ENCODE data around the gene ZNF83. TPM values are rescaled to one million over a fixed set of nuclear protein-coding genes. Genes with fewer than 3 reads are reported as not detected.

The ZNF83 gene
- total RNA-seq, 1 experiment from 2014 or later = 31.6 TPM

DNA sequence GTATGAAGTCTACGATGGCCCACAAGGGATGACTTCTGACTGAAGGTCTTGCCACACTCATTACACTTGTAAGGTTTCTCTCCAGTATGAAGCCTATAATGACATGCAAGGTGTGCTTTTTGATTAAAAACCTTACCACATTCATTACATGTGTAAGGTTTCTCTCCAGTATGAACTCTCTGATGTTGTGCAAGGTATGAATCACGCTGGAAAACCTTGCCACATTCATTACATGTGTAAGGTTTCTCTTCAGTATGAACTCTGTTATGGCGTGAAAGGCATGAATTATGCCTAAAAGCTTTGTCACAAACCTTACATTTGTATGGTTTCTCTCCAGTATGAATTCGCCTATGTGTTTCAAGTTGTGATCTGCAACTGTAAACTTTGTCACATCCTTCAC is 15.0 kb upstream of the ZNF83 start:
- peaks cover 19 to 32% (median 20%) of the 10 kb centered on the region in 3 experiments; a peak in 6 of 7 replicates for H3K36me3 Mint-ChIP-seq (ENCODE audit: insufficient read depth in 1 of 3, low read depth in 3 of 3)

More for the DNA sequence above, 15.0 kb upstream of the ZNF83 start:
- H3K23ac ChIP-seq (ENCODE audit: insufficient read length, low read depth, low read length) = no peak overlapping the region
- H3K79me2 ChIP-seq (ENCODE audit: insufficient read depth, low read length) = no peaks in the 10 kb centered on the region
- H3K9me3 ChIP-seq (ENCODE audit: control insufficient read depth, low read depth, low read length) = no peaks in the 10 kb centered on the region
- H2BK120ac ChIP-seq (ENCODE audit: low read depth, low read length, poor library complexity, severe bottlenecking) = no peak overlapping the region
- Mint-ChIP-seq H3K27ac (no peak overlapping the region), H3K4me3 (no peak overlapping the region), H3K4me1 (no peaks in the 10 kb centered on the region), H3K9me3 (no peaks in the 10 kb centered on the region), H3K27me3 (ENCODE audit: low read depth) (no peaks in the 10 kb centered on the region)
- no peak overlapping the region for H3K18ac ChIP-seq (ENCODE audit: insufficient read length, low read depth, low read length)
- H3K14ac ChIP-seq (ENCODE audit: insufficient read depth, low read length) = no peak overlapping the region
- no peak overlapping the region for H3K4me2 ChIP-seq (ENCODE audit: insufficient read depth, insufficient read length, low read length)
- no peak overlapping the region for H3K4ac ChIP-seq (ENCODE audit: low read depth, low read length)
- no peak overlapping the region for H3K56ac ChIP-seq (ENCODE audit: insufficient read length, low read depth, low read length)
- TF ChIP-seq, protein P1, sequence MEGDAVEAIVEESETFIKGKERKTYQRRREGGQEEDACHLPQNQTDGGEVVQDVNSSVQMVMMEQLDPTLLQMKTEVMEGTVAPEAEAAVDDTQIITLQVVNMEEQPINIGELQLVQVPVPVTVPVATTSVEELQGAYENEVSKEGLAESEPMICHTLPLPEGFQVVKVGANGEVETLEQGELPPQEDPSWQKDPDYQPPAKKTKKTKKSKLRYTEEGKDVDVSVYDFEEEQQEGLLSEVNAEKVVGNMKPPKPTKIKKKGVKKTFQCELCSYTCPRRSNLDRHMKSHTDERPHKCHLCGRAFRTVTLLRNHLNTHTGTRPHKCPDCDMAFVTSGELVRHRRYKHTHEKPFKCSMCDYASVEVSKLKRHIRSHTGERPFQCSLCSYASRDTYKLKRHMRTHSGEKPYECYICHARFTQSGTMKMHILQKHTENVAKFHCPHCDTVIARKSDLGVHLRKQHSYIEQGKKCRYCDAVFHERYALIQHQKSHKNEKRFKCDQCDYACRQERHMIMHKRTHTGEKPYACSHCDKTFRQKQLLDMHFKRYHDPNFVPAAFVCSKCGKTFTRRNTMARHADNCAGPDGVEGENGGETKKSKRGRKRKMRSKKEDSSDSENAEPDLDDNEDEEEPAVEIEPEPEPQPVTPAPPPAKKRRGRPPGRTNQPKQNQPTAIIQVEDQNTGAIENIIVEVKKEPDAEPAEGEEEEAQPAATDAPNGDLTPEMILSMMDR (conservative IDR thresholded peaks at IDR 0.05) = no peak
- no peak overlapping the region for H4K91ac ChIP-seq (ENCODE audit: insufficient read length, low read depth, low read length)
- no peaks in the 10 kb centered on the region for H3K79me1 ChIP-seq (ENCODE audit: insufficient read depth, low read depth, low read length, poor library complexity, severe bottlenecking)
- H3K23me2 ChIP-seq (ENCODE audit: insufficient read length, low read depth, low read length, poor library complexity, severe bottlenecking) = no peaks in the 10 kb centered on the region
- no peak overlapping the region for H2AFZ ChIP-seq (ENCODE audit: low read length)
- H3K27me3 ChIP-seq (ENCODE audit: insufficient read depth, low read length) = no peaks in the 10 kb centered on the region
- no peak overlapping the region for H2AK5ac ChIP-seq (ENCODE audit: insufficient read length, low read length)
- DNase-seq = no peak
- H2BK15ac ChIP-seq (ENCODE audit: low read depth, low read length) = no peak overlapping the region
- no CpG with 5 or more reads among the region's 4 CpGs for WGBS (ENCODE audit: extremely low coverage, insufficient read length, low lambda C conversion rate)
- no peak overlapping the region for H3K9ac ChIP-seq (ENCODE audit: extremely low read depth, insufficient read length, low read length)
- no peak overlapping the region for H3K27ac ChIP-seq (ENCODE audit: insufficient read length, low read depth, low read length)
- H2BK12ac ChIP-seq (ENCODE audit: insufficient read length, low read depth, low read length) = no peak overlapping the region
- H2BK20ac ChIP-seq (ENCODE audit: low read depth, low read length, poor library complexity, severe bottlenecking) = no peak overlapping the region
- no peak overlapping the region for H3T11ph ChIP-seq (ENCODE audit: low read length)
- H2BK5ac ChIP-seq (ENCODE audit: insufficient read length, low read length) = no peak overlapping the region
- H3K4me1 ChIP-seq (ENCODE audit: insufficient read depth, low read length) = no peaks in the 10 kb centered on the region
- no peak overlapping the region for H4K5ac ChIP-seq (ENCODE audit: insufficient read length, low read depth, low read length)
- no peak overlapping the region for H4K8ac ChIP-seq (replicated peaks; ENCODE audit: insufficient read length, low read depth, low read length)
- H4K20me1 ChIP-seq (ENCODE audit: control insufficient read depth, insufficient read depth, insufficient read length) = no peaks in the 10 kb centered on the region
